ENCODE results near the gene TMEM213.
A peak's percentile ranks its signal among the peaks of the same experiment; 100 is the strongest.

The TMEM213 gene

DNA sequence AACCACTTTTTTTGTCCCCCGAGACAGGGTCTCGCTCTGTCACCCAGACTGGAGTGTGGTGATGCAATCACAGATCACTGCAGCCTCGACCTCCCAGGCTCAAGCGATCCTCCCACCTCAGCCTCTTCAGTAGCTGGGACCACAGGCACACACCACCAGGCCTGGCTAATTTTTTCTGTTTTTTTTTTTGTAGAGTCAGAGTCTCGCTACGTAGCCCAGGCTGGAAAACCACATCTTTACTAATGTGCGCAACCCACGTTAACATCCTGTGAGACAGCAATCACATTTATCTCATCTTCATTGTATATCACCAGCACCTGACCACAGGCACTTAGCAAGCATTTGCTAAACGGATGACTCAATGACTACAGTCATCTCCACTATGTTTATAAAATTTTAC is 78.0 kb downstream of the TMEM213 start:
- DNase-seq (ENCODE audit: low read depth in 3 of 3): peak; percentile 10 to 42 (median 31)

GRCh38 chr7:138876326-138876725 is 78.5 kb downstream of the TMEM213 start:
- DNase-seq (ENCODE audit: low read depth in 3 of 3): no peak

GRCh38 chr7:138878051-138878450 is 80.3 kb downstream of the TMEM213 start:
- DNase-seq (ENCODE audit: low read depth in 3 of 3): no peak

DNA sequence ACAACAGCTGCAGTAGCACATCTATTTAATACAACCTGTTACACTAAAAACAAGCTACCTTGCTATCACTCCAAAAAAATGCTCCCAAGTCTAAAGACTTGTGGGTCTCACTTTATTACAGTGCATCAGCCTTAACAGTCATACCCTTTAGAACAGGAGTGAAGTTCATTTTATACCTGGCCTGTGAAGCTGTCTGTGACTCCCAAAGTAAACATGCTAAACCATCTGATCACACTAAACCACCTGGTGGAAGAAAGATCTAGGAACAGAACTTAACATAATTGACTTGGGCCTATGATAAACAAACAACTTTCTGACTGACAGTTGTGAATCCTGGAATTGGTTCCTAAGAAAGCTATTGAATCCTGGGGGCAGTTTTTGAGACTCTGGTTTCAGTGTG is 81.1 kb downstream of the TMEM213 start:
- no peak for DNase-seq (ENCODE audit: low read depth in 3 of 3)

GRCh38 chr7:138879356-138879755 is 81.6 kb downstream of the TMEM213 start:
- DNase-seq (ENCODE audit: low read depth in 3 of 3): no peak

- no peak for DNase-seq (ENCODE audit: low read depth in 3 of 3)
Observed at GRCh38 chr7:138880881-138881578, 83.2 kb downstream of the TMEM213 start.

- DNase-seq (ENCODE audit: low read depth in 3 of 3): no peak
Observed at GRCh38 chr7:138881579-138882188, 83.9 kb downstream of the TMEM213 start.

DNA sequence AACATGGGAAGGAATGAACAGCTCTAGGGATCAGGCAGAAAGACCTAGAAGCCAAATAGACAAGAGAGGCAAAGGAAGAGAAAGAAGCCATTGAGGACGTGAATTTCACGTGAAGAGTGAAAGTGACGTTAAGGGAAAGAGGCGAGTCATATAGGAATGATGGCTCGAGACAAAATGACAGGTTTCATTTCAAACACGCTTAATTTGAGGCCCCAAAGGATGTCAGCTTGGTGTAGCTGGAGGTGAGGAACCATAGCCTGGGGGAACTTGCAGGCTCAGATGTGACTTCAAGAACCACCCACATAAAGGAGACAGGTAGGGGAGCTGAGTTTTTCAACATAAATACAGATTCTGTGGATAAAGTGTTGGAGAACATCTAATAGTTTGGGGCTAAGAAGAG is 84.5 kb downstream of the TMEM213 start:
- no peak for DNase-seq (ENCODE audit: low read depth in 3 of 3)

GRCh38 chr7:138885383-138886147 is 87.8 kb downstream of the TMEM213 start:
- no peak for DNase-seq (ENCODE audit: low read depth in 3 of 3)

- DNase-seq (ENCODE audit: low read depth in 3 of 3): peak in 1 of 3 experiments; percentile 29
Observed at GRCh38 chr7:138886501-138886917, 88.7 kb downstream of the TMEM213 start.

DNA sequence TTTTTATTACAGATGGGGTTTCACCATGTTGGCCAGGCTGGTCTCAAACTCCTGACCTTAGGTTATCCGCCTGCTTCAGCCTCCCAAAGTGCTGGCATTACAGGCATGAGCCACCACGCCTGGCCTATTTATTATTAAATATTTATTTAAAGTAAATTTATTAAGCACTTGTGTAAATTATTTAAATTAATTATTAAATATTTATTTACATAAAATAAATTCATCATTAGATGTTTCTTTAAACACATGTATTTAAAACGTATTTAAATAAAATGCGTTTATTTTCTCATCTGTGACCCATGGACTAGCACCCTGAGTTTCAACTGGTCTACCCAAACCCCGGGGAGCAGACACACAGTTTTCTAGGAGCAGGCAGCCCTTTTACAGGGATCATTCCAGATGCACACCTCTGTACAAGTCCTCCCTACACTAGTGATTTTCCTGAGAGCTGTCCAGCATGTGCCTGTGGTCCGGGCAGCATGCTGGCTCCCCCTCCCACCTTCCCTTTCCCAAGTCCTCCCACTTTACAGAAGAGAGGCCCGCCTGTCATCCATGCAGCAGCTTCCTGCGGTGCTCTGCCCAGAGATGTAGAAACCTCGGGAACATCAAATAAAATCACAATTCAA is 89.4 kb downstream of the TMEM213 start:
- DNase-seq (ENCODE audit: low read depth in 3 of 3): no peak
